Measurements from ENCODE around the gene CYFIP2. TPM values are rescaled to one million over a fixed set of nuclear protein-coding genes. Genes with fewer than 3 reads are reported as not detected.

Gene CYFIP2
- 15.7 to 39.6 TPM (median 37.4 TPM) in 3 replicates for total RNA-seq
- long read RNA-seq, full-length matches to known transcripts, result 11 of 24 reads
- long read RNA-seq, partial matches to known transcripts, result 8 of 24 reads
- long read RNA-seq, other reads (novel, unspliced or antisense), result 5 of 24 reads

DNA sequence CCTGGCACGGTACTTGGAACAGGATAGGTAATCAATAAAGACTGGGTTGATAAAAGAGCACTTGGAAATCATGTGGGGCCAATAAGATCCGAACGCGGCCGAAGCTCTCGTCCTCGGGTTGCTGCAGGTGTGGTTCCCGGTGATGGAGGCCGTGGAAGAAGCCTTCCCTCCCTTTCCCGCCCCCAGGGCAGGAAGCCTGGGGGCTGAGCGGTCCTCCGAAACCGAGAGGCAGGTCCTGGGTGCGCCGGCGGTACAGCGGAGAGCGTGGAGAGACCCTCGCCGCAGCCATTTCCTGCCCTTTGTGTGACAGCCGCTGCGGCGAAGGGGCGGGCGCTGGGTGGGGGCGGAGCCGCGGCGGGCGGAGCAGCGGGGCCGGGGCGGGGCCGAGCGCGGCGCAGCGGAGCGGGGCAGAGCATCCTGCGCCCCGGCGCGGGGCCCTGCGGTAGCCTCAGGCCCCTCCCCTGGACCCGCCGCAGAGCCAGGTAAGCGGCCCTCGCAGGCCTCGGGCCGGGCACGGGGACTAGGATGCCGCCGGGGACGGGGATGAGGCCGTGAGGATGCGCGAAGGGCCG lies at the start of gene CYFIP2:
TSS of gene CYFIP2 (plus strand) at position 410 of the 572 bp plus-strand sequence. CDS start 19,239 bp downstream, outside the sequence.
- Mint-ChIP-seq H3K4me3 (ENCODE audit: unreplicated experiment) (peak within 1 kb of the TSS; percentile 87), H3K36me3 (ENCODE audit: low read depth) (no peaks in the 10 kb centered on the region), H3K27ac (ENCODE audit: unreplicated experiment) (no peak within 1 kb of the TSS), H3K27me3 (ENCODE audit: low read depth) (peaks cover 6% of the 10 kb centered on the region), H3K9me3 (ENCODE audit: low read depth) (no peaks in the 10 kb centered on the region), H3K4me1 (ENCODE audit: low read depth) (peaks cover 6% of the 10 kb centered on the region)
- TF ChIP-seq, protein P1, sequence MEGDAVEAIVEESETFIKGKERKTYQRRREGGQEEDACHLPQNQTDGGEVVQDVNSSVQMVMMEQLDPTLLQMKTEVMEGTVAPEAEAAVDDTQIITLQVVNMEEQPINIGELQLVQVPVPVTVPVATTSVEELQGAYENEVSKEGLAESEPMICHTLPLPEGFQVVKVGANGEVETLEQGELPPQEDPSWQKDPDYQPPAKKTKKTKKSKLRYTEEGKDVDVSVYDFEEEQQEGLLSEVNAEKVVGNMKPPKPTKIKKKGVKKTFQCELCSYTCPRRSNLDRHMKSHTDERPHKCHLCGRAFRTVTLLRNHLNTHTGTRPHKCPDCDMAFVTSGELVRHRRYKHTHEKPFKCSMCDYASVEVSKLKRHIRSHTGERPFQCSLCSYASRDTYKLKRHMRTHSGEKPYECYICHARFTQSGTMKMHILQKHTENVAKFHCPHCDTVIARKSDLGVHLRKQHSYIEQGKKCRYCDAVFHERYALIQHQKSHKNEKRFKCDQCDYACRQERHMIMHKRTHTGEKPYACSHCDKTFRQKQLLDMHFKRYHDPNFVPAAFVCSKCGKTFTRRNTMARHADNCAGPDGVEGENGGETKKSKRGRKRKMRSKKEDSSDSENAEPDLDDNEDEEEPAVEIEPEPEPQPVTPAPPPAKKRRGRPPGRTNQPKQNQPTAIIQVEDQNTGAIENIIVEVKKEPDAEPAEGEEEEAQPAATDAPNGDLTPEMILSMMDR (IDR thresholded peaks at IDR 0.05), result no peak
- DNase-seq (ENCODE audit: low spot score), result no peak

DNA sequence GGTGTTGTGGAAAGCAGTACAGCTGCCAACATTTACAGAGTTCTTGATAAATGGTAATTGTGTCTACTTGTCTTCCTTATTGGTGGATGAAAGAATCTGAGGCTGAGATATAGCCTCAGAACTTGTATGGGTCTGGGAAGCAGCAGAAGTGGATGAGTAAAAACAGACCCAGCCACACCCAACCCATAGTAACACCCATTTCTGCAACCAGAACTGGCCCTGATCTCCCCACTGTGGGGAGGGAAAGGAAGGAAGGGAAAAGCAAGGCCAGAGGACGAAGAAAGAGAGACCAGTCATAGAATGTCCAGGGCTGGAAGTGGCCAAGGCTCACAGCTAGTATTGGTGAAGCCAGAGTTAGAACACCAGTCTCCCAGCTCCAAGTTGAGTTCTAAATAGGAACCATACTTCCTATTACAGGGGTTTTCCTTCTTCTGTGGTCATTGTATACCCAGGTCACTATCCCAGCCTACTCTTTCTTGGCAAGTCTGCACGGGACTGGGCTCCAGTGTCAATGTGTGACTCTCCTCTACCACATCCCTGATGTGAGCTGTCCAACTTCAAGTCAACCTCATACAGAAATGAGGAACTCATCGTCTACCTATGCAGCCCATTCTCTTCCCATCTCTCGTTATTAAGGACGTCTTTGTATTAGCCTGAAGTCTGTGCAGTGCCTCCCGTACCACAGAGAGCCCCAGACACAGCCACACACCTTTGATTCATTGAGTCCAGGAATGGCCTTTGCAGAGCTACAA lies 49.4 kb upstream of the CYFIP2 start:
- TF ChIP-seq, protein P1 (IDR thresholded peaks at IDR 0.05), result no peak
- Mint-ChIP-seq H3K27ac (ENCODE audit: unreplicated experiment) (no peak overlapping the region), H3K9me3 (ENCODE audit: low read depth) (no peaks in the 10 kb centered on the region), H3K36me3 (ENCODE audit: low read depth) (no peaks in the 10 kb centered on the region), H3K4me1 (ENCODE audit: low read depth) (no peaks in the 10 kb centered on the region), H3K4me3 (ENCODE audit: unreplicated experiment) (no peak overlapping the region), H3K27me3 (ENCODE audit: low read depth) (peaks cover 1% of the 10 kb centered on the region)
- no peak for DNase-seq (ENCODE audit: low spot score)

DNA sequence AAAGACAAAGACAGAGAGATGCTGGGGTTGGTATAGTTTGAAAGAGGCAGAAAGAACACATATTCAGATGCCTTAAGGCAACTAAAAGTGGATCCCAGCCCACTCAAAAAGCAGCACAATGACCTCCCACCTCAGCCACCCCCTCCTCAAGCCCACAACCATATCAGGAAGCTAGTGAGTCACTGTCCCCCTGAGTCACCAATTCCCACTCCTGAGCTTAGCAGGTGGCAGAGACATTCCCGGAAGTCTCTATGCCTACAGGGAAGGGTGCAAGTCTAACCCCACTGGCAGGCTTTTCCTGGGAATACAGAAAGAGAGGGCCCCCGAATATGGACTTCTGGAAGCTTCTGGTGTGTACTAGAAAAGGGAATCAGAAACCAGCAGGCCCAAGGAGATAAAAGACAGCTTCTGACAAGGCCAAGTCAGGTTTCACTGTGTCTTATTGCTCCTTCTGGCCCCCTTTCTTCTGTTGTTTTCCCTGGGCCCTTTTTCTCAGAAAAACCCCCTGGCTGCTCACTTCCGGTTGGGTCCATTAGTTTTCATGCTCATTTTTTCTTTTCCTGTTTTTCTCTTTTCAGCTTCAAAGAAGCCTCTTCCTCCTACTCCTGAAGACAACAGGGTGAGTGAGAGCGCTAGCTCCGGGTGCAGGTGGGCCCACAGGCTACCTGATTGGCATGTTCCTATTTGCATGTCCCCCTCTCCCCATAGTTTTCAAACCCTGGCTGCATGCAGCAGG lies 48.5 kb upstream of the CYFIP2 start:
- H3K4me3 Mint-ChIP-seq (ENCODE audit: unreplicated experiment), result no peak overlapping the region
- H3K9me3 Mint-ChIP-seq (ENCODE audit: low read depth), result no peaks in the 10 kb centered on the region
- H3K27me3 Mint-ChIP-seq (ENCODE audit: low read depth), result peaks cover 1% of the 10 kb centered on the region
- no peaks in the 10 kb centered on the region for H3K4me1 Mint-ChIP-seq (ENCODE audit: low read depth)
- no peak for DNase-seq (ENCODE audit: low spot score)
- H3K36me3 Mint-ChIP-seq (ENCODE audit: low read depth), result no peaks in the 10 kb centered on the region
- no peak overlapping the region for H3K27ac Mint-ChIP-seq (ENCODE audit: unreplicated experiment)
- TF ChIP-seq, protein P1 (IDR thresholded peaks at IDR 0.05), result no peak

DNA sequence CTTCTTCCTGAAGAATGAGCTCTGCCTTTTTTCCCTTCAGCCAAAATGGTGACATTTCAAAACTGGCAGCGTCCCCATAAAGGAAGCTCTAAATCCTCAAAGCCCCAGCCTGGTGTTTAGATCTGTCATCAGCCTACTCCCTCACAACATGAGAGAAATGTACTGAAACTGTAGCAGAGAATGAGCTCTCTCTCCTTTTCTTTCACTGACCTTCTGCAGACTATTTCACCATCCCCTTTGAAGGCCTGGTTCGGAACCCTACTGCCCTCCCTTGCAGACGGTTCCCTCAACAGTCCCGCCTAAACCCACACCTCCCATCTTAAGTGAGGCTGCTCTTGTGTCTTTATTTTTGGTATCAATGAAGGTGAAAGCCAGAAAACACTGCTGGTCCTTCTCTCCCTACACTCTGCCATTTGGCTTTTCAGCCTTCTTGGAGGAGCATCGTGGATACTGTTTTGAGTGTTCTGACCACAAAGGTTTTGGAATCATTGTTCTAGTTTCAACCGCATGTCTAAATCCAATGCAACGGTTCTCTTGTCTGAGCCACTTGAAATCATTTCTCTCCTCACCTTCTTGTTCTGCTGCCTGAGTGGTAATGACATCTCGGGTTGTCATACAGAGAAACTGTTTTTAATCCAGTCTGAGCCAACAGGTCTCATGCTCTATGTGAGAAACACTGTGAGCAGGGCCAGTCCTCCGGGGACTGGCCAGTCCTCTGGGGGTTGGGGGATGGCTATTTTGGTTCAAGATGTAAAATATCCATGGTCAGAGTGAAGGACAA lies 46.2 kb upstream of the CYFIP2 start:
- Mint-ChIP-seq H3K9me3 (ENCODE audit: low read depth) (no peaks in the 10 kb centered on the region), H3K27me3 (ENCODE audit: low read depth) (no peaks in the 10 kb centered on the region), H3K4me1 (ENCODE audit: low read depth) (no peaks in the 10 kb centered on the region), H3K27ac (ENCODE audit: unreplicated experiment) (no peak overlapping the region), H3K36me3 (ENCODE audit: low read depth) (no peaks in the 10 kb centered on the region), H3K4me3 (ENCODE audit: unreplicated experiment) (no peak overlapping the region)
- no peak for DNase-seq (ENCODE audit: low spot score)
- TF ChIP-seq, protein P1 (IDR thresholded peaks at IDR 0.05), result no peak
